Body of pancreas (tissue), 4 donors: ENCODE results near the gene ERRFI1.

Experiments
- CTCF ChIP-seq, 7 experiments: fragments of 450-650 bp in 4 of 7; fragments of 200-600 bp in 3 of 7; sonication (generic) in 3 of 7; IDR thresholded peaks; one replicate each; pipeline ENCODE4 v1.5.1; 2016 to 2019; ENCODE audit warnings: antibody characterized with exemption in 7 of 7
- POLR2A ChIP-seq, 3 donors: fragments of 450-650 bp; IDR thresholded peaks; one replicate each; pipeline ENCODE4 v1.6.1; 2016; ENCODE audit warnings: antibody characterized with exemption in 3 of 3, mild to moderate bottlenecking in 2 of 3

- TF ChIP-seq CTCF (IDR thresholded peaks at IDR 0.05) (no peak), POLR2A (IDR thresholded peaks at IDR 0.05) (peak; percentile 20 to 47 (median 44))
These were observed 8.5 kb downstream of the ERRFI1 start for GRCh38 chr1:8017495-8018197.
